ENCODE measurements around the gene HNRNPUL1.
A peak's percentile ranks its signal among the peaks of the same experiment; 100 is the strongest.

HNRNPUL1 gene

GRCh38 chr19:41309180-41310032, 45.2 kb downstream of the HNRNPUL1 start:
- no peak for DNase-seq

GRCh38 chr19:41310033-41310831, 46.1 kb downstream of the HNRNPUL1 start, which contains the start of gene CCDC97:
Gene CCDC97 (plus strand): TSS chr19:41310172. CDS start chr19:41310311, 139 bp downstream.
- DNase-seq: peak; percentile 83

GRCh38 chr19:41311072-41311471, 46.9 kb downstream of the HNRNPUL1 start:
- no peak for DNase-seq

GRCh38 chr19:41311613-41312012, 47.4 kb downstream of the HNRNPUL1 start:
- no peak for DNase-seq

GRCh38 chr19:41316306-41316920, 52.2 kb downstream of the HNRNPUL1 start:
- DNase-seq: no peak

- DNase-seq: no peak
Observed at GRCh38 chr19:41318696-41319499, 54.7 kb downstream of the HNRNPUL1 start.

GRCh38 chr19:41319500-41320184, 55.5 kb downstream of the HNRNPUL1 start:
- DNase-seq: no peak

GRCh38 chr19:41320185-41320518, 56.0 kb downstream of the HNRNPUL1 start:
- no peak for DNase-seq

GRCh38 chr19:41320568-41320967, 56.4 kb downstream of the HNRNPUL1 start:
- DNase-seq: no peak

- no peak for DNase-seq
Observed at GRCh38 chr19:41321204-41321599, 57.0 kb downstream of the HNRNPUL1 start.

GRCh38 chr19:41321600-41322270, 57.6 kb downstream of the HNRNPUL1 start:
- DNase-seq: no peak

GRCh38 chr19:41322451-41322850, 58.3 kb downstream of the HNRNPUL1 start:
- DNase-seq: no peak

- no peak for DNase-seq
Observed at GRCh38 chr19:41323023-41323422, 58.9 kb downstream of the HNRNPUL1 start.

- no peak for DNase-seq
Observed at GRCh38 chr19:41323430-41324125, 59.4 kb downstream of the HNRNPUL1 start.

- no peak for DNase-seq
Observed at GRCh38 chr19:41324231-41324702, 60.1 kb downstream of the HNRNPUL1 start.

GRCh38 chr19:41324921-41325639, 60.9 kb downstream of the HNRNPUL1 start:
- no peak for DNase-seq

- DNase-seq: no peak
Observed at GRCh38 chr19:41325640-41325946, 61.4 kb downstream of the HNRNPUL1 start.

GRCh38 chr19:41325947-41326706, 62.0 kb downstream of the HNRNPUL1 start:
- no peak for DNase-seq

- no peak for DNase-seq
Observed at GRCh38 chr19:41327076-41327575, 63.0 kb downstream of the HNRNPUL1 start.
